Breast epithelium (tissue), 3 donors: Measurements from ENCODE around the gene DPEP2NB.

Experiments used
- POLR2A ChIP-seq: fragments of 450-650 bp; IDR thresholded peaks from one replicate; pipeline ENCODE4 v1.6.1; 2016; ENCODE audit warnings: antibody characterized with exemption, mild to moderate bottlenecking, moderate library complexity
- POLR2AphosphoS5 ChIP-seq, 3 donors: sonication (generic); formaldehyde crosslinking; IDR thresholded peaks; one replicate each; pipeline ENCODE4 v1.6.1; 2017; ENCODE audit warnings: antibody characterized with exemption in 3 of 3
- TF ChIP-seq, protein P1 (sequence below), 3 donors: fragments of 450-650 bp; IDR thresholded peaks; one replicate each; pipeline ENCODE4 v1.5.1; 2016 to 2017; ENCODE audit warnings: antibody characterized with exemption in 3 of 3, mild to moderate bottlenecking in 3 of 3, moderate library complexity in 3 of 3

DNA sequence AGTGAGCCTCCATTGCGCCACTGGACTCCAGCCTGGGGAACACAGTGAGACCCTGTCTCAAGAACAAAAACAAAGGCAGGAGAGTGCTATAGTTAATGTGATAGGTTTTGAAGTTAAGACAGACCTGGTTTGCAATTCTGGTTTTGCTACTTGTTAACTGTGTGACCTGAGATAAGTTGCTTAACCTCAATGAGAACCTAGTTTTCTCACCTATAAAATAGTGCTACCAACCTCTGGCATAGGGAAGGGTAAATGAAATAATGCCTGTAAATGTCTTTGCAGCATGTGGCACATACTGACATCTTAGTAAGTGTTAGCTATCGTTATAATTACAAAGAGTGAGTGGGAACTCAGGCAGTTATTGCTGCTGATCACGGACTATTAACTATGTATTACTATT lies 39.7 kb upstream of the DPEP2NB start:
- TF ChIP-seq, protein P1, sequence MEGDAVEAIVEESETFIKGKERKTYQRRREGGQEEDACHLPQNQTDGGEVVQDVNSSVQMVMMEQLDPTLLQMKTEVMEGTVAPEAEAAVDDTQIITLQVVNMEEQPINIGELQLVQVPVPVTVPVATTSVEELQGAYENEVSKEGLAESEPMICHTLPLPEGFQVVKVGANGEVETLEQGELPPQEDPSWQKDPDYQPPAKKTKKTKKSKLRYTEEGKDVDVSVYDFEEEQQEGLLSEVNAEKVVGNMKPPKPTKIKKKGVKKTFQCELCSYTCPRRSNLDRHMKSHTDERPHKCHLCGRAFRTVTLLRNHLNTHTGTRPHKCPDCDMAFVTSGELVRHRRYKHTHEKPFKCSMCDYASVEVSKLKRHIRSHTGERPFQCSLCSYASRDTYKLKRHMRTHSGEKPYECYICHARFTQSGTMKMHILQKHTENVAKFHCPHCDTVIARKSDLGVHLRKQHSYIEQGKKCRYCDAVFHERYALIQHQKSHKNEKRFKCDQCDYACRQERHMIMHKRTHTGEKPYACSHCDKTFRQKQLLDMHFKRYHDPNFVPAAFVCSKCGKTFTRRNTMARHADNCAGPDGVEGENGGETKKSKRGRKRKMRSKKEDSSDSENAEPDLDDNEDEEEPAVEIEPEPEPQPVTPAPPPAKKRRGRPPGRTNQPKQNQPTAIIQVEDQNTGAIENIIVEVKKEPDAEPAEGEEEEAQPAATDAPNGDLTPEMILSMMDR (IDR thresholded peaks at IDR 0.05) = no peak
- TF ChIP-seq POLR2A (no peak), POLR2AphosphoS5 (IDR thresholded peaks at IDR 0.05) (no peak)
